ENCODE measurements around the gene SV2C.
"Not testable (repeated sequence)": the region's sequence is repeated elsewhere in the genome, so short reads cannot be mapped to it uniquely, and the experiment has no call there.

Gene SV2C

GRCh38 chr5:76204713-76205112 is 121.5 kb downstream of the SV2C start:
- no peak for DNase-seq (ENCODE audit: low read depth)

- no peak for DNase-seq (ENCODE audit: low read depth)
These were observed 123.9 kb downstream of the SV2C start for GRCh38 chr5:76207120-76207519.

GRCh38 chr5:76209297-76209696 is 126.1 kb downstream of the SV2C start:
- DNase-seq (ENCODE audit: low read depth), result no peak

GRCh38 chr5:76210946-76211345 is 127.8 kb downstream of the SV2C start:
- no peak for DNase-seq (ENCODE audit: low read depth)

- DNase-seq (ENCODE audit: low read depth), result no peak
These were observed 130.7 kb downstream of the SV2C start for GRCh38 chr5:76213858-76214257.

GRCh38 chr5:76216748-76217147 is 133.6 kb downstream of the SV2C start:
- no peak for DNase-seq (ENCODE audit: low read depth)

GRCh38 chr5:76219636-76220035 is 136.5 kb downstream of the SV2C start:
- DNase-seq (ENCODE audit: low read depth), result no peak

- DNase-seq (ENCODE audit: low read depth), result no peak
These were observed 138.1 kb downstream of the SV2C start for GRCh38 chr5:76221311-76221710.

- no peak for DNase-seq (ENCODE audit: low read depth)
These were observed 139.1 kb downstream of the SV2C start for GRCh38 chr5:76222318-76222717.

- DNase-seq (ENCODE audit: low read depth), result no peak
These were observed 140.5 kb downstream of the SV2C start for GRCh38 chr5:76223696-76224095.

- DNase-seq (ENCODE audit: low read depth), result no peak
These were observed 141.7 kb downstream of the SV2C start for GRCh38 chr5:76224898-76225297.

- no peak for DNase-seq (ENCODE audit: low read depth)
These were observed 142.2 kb downstream of the SV2C start for GRCh38 chr5:76225336-76225735.

GRCh38 chr5:76229900-76230299 is 146.7 kb downstream of the SV2C start:
- no peak for DNase-seq (ENCODE audit: low read depth)

- no peak for DNase-seq (ENCODE audit: low read depth)
These were observed 147.6 kb downstream of the SV2C start for GRCh38 chr5:76230711-76231285.

GRCh38 chr5:76234665-76235064 is 151.5 kb downstream of the SV2C start:
- no peak for DNase-seq (ENCODE audit: low read depth)

- DNase-seq (ENCODE audit: low read depth), result no peak
These were observed 153.5 kb downstream of the SV2C start for GRCh38 chr5:76236684-76237083.

- DNase-seq (ENCODE audit: low read depth), result no peak
These were observed 157.2 kb downstream of the SV2C start for GRCh38 chr5:76240336-76240735.

- not testable (repeated sequence) for DNase-seq (ENCODE audit: low read depth)
These were observed 159.0 kb downstream of the SV2C start for GRCh38 chr5:76242155-76242554.

GRCh38 chr5:76245590-76245989 is 162.4 kb downstream of the SV2C start:
- DNase-seq (ENCODE audit: low read depth), result no peak

GRCh38 chr5:76249621-76250020 is 166.4 kb downstream of the SV2C start:
- DNase-seq (ENCODE audit: low read depth), result no peak

- no peak for DNase-seq (ENCODE audit: low read depth)
These were observed 167.3 kb downstream of the SV2C start for GRCh38 chr5:76250463-76250862.

- no peak for DNase-seq (ENCODE audit: low read depth)
These were observed 168.5 kb downstream of the SV2C start for GRCh38 chr5:76251656-76252055.

- DNase-seq (ENCODE audit: low read depth), result no peak
These were observed 169.3 kb downstream of the SV2C start for GRCh38 chr5:76252437-76252836.

- DNase-seq (ENCODE audit: low read depth), result peak; percentile 41
These were observed 173.1 kb downstream of the SV2C start for GRCh38 chr5:76256116-76256889.
